ENCODE results near the gene PIK3AP1. TPM values are rescaled to one million over a fixed set of nuclear protein-coding genes. Genes with fewer than 3 reads are reported as not detected.

The PIK3AP1 gene
- total RNA-seq, 1 experiment from 2014 or later = 1.7 TPM

- Histone ChIP-seq H2BK5ac (ENCODE audit: insufficient read length, low read length) (no peak overlapping the region), H2AK5ac (ENCODE audit: insufficient read length, low read length) (no peak overlapping the region), H2BK15ac (ENCODE audit: low read depth, low read length) (no peak overlapping the region), H4K5ac (ENCODE audit: insufficient read length, low read depth, low read length) (no peak overlapping the region), H3K79me1 (ENCODE audit: insufficient read depth, low read depth, low read length, poor library complexity, severe bottlenecking) (no peaks in the 10 kb centered on the region), H3K14ac (ENCODE audit: insufficient read depth, low read length) (no peak overlapping the region), H3K27ac (ENCODE audit: insufficient read length, low read depth, low read length) (no peak overlapping the region), H3T11ph (ENCODE audit: low read length) (no peak overlapping the region), H3K9ac (ENCODE audit: extremely low read depth, insufficient read length, low read length) (no peak overlapping the region), H3K18ac (ENCODE audit: insufficient read length, low read depth, low read length) (no peak overlapping the region), H3K4me1 (ENCODE audit: insufficient read depth, low read length) (no peaks in the 10 kb centered on the region), H3K27me3 (ENCODE audit: insufficient read depth, low read length) (no peaks in the 10 kb centered on the region), H3K23ac (ENCODE audit: insufficient read length, low read depth, low read length) (no peak overlapping the region), H2BK20ac (ENCODE audit: low read depth, low read length, poor library complexity, severe bottlenecking) (no peak overlapping the region), H3K23me2 (ENCODE audit: insufficient read length, low read depth, low read length, poor library complexity, severe bottlenecking) (no peaks in the 10 kb centered on the region), H3K4me2 (ENCODE audit: insufficient read depth, insufficient read length, low read length) (no peak overlapping the region), H3K79me2 (ENCODE audit: insufficient read depth, low read length) (no peaks in the 10 kb centered on the region), H3K4ac (ENCODE audit: low read depth, low read length) (no peak overlapping the region), H3K9me3 (ENCODE audit: control insufficient read depth, low read depth, low read length) (no peaks in the 10 kb centered on the region), H4K91ac (ENCODE audit: insufficient read length, low read depth, low read length) (no peak overlapping the region), H4K8ac (replicated peaks; ENCODE audit: insufficient read length, low read depth, low read length) (no peak overlapping the region), H2BK120ac (ENCODE audit: low read depth, low read length, poor library complexity, severe bottlenecking) (no peak overlapping the region), H3K56ac (ENCODE audit: insufficient read length, low read depth, low read length) (no peak overlapping the region), H2AFZ (ENCODE audit: low read length) (no peak overlapping the region), H2BK12ac (ENCODE audit: insufficient read length, low read depth, low read length) (no peak overlapping the region), H4K20me1 (ENCODE audit: control insufficient read depth, insufficient read depth, insufficient read length) (no peaks in the 10 kb centered on the region)
- H3K27ac Mint-ChIP-seq = no peak overlapping the region
- H3K4me1 Mint-ChIP-seq = no peaks in the 10 kb centered on the region
- no peaks in the 10 kb centered on the region for H3K27me3 Mint-ChIP-seq (ENCODE audit: low read depth)
- no peak for DNase-seq
- TF ChIP-seq CTCF (conservative IDR thresholded peaks at IDR 0.05) = no peak
- peaks cover 3 to 8% (median 3%) of the 10 kb centered on the region in 3 experiments; a peak in 6 of 7 replicates for H3K36me3 Mint-ChIP-seq (ENCODE audit: insufficient read depth in 1 of 3, low read depth in 3 of 3)
- peaks cover 10 to 11% of the 10 kb centered on the region in 2 experiments for H3K9me3 Mint-ChIP-seq
- no peak overlapping the region for H3K4me3 Mint-ChIP-seq
- WGBS (ENCODE audit: extremely low coverage, insufficient read length, low lambda C conversion rate) = no CpG with 5 or more reads among the region's 4 CpGs
Measured at GRCh38 chr10:96764425-96765060, 44.2 kb upstream of the PIK3AP1 start.

Measured in H9 (cell line).